Fibroblast of skin of scalp (primary cell): ENCODE data around the gene MOB1A.
"Not testable (repeated sequence)": the region's sequence is repeated elsewhere in the genome, so short reads cannot be mapped to it uniquely, and the experiment has no call there.

Experiments
- DNase-seq: peaks from one replicate; pipeline ENCODE4 v3.0.0-alpha.2; 2013

Gene MOB1A

GRCh38 chr2:74198461-74199274 is 20.0 kb upstream of the MOB1A start, which contains the start of gene MTHFD2:
MTHFD2 (plus strand) TSS chr2:74198615; CDS start chr2:74198642, 27 bp downstream.
- peak; percentile 99 for DNase-seq

GRCh38 chr2:74198023-74198460 is 19.4 kb upstream of the MOB1A start:
- DNase-seq = no peak

DNA sequence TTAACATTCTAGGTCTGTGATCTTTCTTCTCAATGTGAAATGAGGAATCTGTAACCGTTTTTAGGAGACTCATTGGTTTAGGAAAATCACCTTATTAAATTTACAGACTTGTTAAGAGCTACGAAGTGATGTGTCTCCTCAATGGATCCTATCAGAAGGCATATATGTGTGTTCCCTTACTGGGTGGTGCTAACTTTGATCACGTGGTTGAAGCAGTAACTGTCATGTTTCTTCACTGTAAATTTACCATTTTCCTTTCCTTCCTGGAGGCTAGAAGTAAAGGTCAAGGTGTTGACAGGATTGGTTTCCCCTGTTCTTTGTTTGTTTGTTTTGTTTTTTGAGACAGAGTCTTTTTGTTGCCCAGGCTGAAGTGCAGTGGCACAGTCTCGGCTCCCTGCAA is 18.4 kb upstream of the MOB1A start:
- no peak for DNase-seq

- no peak for DNase-seq
Measured at GRCh38 chr2:74194799-74195198, 16.1 kb upstream of the MOB1A start.

GRCh38 chr2:74191596-74192380 is 13.1 kb upstream of the MOB1A start:
- no peak for DNase-seq

GRCh38 chr2:74188696-74189095 is 10.0 kb upstream of the MOB1A start:
- DNase-seq = no peak

GRCh38 chr2:74188018-74188601 is 9.4 kb upstream of the MOB1A start:
- peak; percentile 59 for DNase-seq

DNA sequence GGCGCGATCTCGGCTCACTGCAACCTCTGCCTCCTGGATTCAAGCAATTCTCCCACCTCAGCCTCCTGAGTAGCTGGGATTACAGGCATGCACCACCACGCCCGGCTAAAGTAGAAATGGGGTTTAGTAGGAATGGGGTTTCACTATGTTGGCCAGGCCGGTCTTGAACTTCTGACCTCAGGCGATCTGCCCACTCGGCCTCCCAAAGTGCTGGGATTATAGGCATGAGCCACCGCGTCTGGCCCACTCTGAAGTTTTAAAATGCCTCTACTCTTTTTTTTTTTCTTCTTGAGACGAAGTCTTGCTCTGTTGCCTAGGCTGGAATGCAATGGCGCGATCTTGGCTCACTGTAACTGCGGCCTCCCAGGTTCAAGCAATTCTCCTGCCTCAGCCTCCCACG is 8.0 kb upstream of the MOB1A start:
- DNase-seq = not testable (repeated sequence)

DNA sequence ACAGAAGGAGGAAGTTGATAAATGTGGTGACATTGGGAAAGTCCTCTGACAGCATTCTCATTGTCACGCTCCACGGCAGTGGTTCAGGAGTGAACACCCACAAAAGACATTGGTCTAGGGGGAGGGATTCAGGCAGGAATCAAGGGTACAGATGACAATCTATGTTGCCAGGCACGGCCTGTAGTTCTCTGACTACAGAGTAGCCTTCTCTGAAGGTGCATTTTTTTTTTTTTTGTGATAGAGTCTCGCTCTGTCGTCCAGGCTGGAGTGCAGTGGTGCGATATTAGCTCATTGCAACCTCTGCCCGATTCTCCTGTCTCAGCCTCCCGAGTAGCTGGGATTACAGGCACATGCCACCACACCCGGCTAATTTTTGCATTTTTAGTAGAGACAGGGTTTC is 7.4 kb upstream of the MOB1A start:
- DNase-seq = no peak

- DNase-seq = no peak
Measured at GRCh38 chr2:74183878-74184277, 5.2 kb upstream of the MOB1A start.

DNA sequence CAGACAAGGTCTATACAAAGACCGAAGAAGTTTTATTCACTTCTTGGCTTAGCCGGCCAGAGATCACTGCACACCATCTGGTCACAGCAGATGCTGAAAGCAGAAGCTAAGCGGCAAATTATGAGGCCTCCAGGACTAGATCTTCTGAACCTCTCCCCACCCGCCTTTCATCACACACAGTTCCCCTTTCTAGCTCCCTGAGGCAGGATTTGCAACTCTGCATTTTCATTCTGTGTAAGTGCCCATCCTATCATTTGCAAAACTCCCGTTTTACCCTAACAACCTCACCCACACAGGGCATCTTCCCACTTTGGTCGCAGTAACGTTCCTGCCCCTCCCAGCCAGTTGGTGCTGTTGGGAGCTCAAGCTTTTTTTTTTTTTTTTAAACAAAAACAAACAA is 3.1 kb upstream of the MOB1A start:
- no peak for DNase-seq

GRCh38 chr2:74179063-74179865 is 585 bp upstream of the MOB1A start:
- no peak for DNase-seq

GRCh38 chr2:74177696-74178095 is 983 bp downstream of the MOB1A start:
- no peak for DNase-seq

GRCh38 chr2:74174909-74175308 is 3.8 kb downstream of the MOB1A start:
- no peak for DNase-seq

- DNase-seq = no peak
Measured at GRCh38 chr2:74168739-74169138, 9.9 kb downstream of the MOB1A start.

DNA sequence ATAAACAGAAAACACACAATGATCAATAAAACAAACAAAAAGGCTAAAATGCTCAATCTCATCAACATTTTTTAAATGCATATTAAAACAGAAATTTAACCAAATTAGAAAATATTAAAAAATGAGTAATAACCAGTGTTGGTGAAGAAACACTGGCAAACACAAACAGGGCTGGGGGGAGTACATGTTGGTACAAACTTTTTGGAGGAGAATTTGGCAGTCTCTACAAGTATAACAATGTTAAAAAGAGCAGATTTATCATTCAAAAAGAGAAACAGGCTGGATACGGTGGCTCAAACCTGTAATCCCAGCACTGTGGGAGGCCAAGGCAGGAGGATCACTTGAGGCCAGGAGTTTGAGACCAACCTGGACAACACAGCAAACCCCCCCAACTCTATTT is 13.9 kb downstream of the MOB1A start:
- no peak for DNase-seq

- no peak for DNase-seq
Measured at GRCh38 chr2:74162951-74163350, 15.7 kb downstream of the MOB1A start.

GRCh38 chr2:74155830-74156229 is 22.8 kb downstream of the MOB1A start:
- DNase-seq = no peak

- DNase-seq = no peak
Measured at GRCh38 chr2:74152954-74153353, 25.7 kb downstream of the MOB1A start.

DNA sequence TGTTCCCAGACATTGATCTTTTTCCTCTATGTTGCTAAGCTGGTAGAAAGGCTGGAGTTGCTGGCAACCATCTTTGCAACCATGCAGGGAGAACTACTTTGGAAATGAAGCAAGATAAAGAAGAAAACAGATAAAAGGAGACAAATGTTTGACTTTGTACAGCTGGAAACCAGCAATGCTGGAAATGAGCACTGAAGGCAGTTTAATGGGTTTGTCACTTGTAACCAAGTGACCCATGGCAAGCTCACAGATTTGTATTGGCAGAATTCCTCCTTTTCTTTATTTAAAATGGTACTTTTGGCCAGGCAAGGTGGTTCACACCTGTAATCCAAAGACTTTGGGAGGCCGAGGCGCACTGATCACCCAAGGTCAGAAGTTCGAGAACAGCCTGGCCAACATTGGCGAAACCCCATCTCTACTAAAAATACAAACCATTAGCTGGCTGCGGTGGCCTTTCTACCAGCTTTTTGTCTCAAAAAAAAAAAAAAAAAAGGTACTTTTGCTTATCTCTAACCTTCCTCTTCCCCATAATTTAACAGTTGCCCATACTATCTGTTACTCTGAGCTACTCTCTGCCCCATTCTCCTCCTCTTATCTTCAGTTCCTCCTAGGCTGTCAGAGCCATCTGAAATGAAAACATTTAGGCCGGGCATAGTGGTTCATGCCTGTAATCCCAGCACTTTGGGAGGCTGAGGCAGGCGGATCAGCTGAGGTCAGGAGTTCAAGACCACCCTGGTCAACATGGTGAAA is 28.9 kb downstream of the MOB1A start:
- no peak for DNase-seq

DNA sequence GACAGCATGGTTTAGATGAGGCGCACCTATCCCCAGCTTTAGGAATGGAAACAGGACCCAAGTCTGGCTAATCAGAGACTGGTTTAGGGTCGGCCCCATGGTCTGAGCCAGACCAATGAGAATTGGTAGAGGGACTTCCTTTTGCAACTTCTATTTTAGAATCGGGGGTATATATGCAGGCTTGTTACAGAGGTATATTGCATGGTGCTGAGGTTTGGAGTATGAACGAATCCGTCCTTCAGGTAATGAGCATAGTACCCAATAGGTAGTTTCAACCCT is 29.5 kb downstream of the MOB1A start:
- DNase-seq = no peak
